Right lung (tissue), 5 donors: ENCODE measurements around the gene GPR33. TPM values are rescaled to one million over a fixed set of nuclear protein-coding genes. Genes with fewer than 3 reads are reported as not detected.
"Not testable (repeated sequence)": the region's sequence is repeated elsewhere in the genome, so short reads cannot be mapped to it uniquely, and the experiment has no call there.

Experiments
- DNase-seq, 2 donors: peaks; one replicate each; pipeline ENCODE4 v3.0.0-alpha.2; 2013
- polyA plus RNA-seq, 5 donors: library from polyadenylated mRNA; unstranded; fragments of 120-200 nt; gene quantifications; one replicate each; pipeline versions ENCODE4 v1.2.1 to v1.2.3, GENCODE V29; 2013; ENCODE audit warnings: inconsistent platforms in 1 of 5, low replicate concordance in 1 of 5; ENCODE audit not compliant: insufficient read length in 5 of 5, insufficient read depth in 1 of 5

Gene GPR33
- polyA plus RNA-seq, 5 donors = not detected

DNA sequence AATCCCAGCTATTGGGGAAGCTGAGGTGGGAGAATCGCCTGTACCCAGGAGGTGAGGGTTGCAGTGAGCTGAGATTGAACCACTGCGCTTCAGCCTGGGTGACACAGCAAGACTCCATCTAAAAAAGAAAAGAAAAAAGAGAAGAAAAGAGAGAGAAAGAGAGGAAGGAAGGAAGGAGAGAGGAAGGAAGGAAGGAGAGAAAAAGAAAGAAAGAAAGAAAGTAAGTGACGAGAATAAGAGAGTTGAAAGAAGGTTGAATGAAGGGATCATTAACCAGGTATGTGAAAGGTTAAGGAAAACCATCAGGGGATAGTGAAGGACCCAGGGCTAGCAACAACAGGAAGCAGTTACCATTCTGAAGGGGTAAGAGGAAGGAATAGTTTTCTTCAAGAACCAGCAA lies 26.3 kb downstream of the GPR33 start:
- DNase-seq = no peak

DNA sequence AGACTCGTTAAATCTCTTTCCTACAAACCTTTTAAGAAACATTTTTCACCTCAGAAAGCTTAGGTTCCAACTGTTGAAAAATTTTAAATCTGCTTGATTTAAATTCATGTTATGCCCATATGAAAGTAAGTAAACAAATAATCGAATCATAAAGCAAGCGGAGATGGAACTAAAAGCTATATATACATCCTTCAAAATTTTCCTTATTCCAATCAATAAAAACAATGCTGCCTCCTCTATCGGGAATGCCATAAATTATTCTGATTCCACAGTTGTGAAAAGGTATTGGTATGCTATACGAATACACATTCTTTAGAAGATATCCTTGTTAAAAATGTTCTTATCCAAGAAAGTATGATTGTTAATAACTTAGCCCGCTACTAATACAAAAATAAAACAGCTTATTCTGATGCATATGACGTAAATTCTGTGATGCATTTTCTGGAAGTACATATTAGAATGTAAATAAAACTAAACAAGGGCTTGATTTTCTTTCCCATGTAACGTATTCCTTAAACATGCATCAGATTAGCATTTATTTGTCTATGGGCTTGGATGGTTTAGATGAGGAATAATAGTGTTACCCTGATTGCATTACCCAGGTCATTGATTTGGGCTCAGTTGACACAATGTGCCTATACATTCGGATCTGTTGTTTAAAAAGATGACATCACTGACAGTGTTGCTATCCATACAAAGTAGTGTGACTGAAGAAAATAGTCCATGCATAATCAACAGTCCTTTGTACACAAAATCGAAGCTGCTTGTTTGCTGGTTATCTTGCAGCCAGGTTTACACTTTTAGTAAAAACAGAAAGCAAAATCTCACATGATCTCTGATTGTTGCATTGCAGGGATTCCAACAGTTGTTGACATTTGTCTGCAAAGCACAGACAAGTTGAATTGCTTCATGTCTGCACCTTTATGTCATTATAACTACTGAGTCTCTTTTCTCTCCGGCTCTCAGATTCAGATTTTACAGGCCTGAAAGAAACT lies 29.9 kb downstream of the GPR33 start:
- DNase-seq = no peak

DNA sequence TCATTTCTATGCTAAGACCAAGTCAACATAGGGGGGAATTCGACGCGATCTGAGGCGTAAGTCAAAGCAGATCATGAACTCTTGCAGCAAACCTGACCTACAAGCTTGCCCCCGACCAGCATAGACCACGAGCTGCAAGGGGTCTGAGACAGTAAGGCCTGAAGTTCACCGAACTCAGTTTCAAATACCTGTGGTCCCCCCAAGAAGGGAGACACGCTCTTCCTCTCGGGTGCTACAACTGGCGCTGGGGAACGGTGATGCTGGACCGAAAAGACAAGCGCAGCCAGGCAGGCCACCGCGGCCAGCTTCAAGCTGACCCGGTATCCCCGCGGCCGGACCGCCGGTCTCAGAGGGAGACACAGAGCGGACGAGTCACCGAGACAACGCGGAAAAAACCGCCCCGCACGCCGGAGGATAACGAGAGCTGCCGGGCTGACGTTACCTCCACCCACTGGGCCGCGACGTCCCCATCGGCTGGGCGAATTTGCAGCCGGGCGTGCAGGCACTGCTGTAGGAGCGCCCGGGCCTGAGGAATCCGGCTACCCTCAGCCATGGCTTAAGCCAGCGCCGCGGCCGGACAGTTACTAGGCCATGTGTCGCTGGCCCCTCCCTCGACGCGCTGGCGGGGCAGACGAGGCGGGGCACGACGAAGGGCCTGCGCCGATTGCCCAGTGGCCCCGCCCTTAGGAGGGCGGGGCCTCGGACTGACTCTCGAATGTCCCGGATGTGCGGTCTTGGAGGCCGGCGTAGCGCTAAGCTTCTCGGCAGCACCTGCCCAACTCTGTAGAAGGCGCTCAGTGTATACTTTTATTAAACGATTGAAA lies 30.8 kb downstream of the GPR33 start, which contains the start of gene DTD2:
TSS of gene DTD2 (minus strand) at position 666 of the 824 bp plus-strand sequence. CDS start at position 553, 113 bp downstream.
- DNase-seq = peak; percentile 95

DNA sequence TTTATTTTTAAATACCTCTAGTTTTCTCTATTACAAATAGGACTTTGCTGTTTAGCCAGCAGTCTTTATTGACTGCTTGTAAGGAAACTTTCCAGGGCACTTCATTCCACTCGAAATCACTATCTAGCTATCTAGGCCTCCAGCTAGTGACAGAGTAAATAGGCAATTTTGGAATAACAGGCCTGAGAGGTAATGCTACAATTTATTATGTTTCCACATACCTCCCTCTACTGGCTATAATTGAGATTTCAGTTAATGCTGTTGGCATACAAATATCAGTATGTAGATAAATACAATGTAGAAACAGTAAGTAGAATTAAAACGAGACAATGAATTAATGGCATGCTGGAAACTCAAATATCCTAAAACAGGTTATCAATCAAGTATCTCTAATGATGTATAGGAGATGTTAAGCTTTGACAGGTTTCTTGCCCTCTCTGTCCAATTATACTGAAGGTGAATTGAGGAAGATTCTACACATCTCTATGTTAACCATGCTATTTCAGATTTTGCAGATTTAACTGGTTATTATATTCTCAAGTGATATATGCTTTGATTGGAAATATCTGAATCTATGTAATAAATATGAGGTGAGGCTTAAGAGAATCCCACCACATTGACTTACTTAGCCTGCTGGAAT lies 37.7 kb downstream of the GPR33 start:
- DNase-seq = peak in 1 of 2 donors; percentile 29

DNA sequence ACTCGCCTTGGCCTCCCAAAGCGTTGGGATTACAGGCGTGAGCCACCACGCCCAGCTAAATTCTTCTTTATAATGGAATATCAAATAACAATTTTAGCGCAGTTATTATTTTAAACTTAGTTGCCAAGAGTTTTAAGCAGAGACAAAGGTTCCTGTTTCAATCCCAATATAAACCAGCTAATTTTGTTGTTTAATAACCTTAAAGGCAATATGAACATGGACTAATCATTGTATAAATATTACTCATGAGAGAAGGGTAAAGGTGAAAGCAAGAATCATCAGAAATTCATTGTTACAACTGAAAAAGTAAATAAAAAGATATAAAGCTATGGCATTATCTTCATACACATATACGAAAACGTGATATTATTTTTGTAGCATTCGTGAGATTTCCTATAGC lies 38.7 kb downstream of the GPR33 start:
- no peak for DNase-seq

DNA sequence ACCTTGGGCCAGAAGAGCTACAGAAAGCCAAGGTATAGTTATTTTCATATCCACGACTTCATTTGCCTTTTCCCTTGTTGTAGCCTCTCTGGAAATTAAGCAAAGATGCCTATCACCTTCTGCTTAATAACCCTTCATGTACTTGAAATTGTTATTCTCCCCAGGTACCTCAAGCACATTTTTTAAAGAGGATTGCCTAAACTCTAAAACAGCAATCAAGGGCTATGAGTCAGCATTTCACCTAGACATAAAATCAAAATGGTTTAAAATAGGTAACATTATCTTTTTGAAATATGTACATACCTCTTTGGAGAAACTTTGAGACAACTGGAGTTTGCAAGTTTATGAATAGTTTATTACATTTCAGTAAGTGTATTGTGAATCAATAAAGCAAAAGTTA lies 42.1 kb downstream of the GPR33 start:
- DNase-seq = no peak

DNA sequence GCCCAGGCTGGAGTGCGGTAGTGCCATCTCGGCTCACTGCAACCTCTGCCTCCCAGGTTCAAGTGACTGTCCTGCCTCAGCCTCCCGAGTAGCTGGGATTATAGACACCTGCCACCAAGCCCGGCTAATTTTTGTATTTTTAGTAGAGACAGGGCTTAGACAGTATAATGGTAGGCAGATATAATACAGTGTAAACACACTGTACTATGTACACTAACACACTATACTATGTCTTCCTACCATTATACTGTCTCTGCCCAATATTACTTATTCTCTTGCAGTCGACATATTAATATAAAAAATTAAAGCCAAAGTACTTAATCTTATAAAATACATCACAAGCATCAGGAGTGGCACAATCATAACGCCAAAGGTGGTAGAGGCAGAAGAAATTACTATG lies 45.6 kb downstream of the GPR33 start:
- DNase-seq = no peak

DNA sequence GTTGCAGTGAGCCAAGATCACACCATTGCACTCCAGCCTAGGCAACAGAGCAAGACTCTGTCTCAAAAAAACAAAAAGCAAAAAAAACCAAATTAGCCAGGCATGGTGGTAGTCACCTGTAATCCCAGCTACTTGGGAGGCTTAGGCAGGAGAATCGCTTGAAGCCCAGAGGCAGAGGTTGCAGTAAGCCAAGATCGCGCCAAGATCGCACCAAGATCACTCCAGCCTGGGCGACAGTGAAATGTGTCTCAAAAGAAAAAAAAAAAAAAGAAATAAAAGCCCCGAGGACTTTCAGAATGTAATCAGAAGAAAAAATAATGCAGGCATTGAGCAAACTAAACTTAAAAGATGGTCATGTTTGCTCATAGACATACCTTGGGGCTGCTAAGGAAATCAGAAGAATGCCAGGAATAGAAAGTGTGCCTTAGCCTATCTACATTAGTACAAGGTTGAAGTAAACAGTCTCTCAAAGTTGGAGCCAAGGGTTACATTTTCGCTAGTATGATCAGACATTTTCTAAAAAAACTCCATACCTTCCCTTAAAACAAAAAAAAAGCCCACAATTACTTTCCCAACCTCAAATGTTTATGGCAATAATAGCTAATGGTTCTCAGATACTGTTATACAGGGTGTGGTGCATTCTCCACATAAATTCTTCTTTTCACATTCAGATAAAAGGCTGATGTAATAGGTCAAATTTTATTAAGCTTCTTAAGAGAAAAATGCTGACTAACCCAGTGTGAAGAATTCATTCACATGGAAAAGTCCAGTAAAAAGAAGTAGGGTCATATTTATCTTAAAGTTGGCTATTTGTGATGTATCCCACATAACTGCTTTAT lies 46.3 kb downstream of the GPR33 start:
- DNase-seq = no peak

DNA sequence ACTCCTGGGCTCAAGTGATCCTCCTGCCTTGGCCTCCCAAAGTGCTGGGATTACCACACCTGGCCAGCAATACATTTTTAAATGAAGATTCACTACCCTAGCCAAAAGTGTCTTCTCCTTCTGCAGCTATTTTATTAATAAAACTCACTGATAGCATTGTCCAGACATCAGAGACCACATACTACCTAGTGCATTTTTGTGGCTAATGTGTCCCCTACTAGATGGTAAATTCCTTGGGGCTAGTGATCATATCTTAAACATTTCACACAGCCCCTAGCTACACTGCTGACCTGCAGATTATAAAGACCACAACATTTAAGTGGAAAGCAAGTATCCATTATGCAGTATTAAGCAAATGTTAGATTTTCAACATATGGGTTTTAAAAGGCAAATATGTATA lies 47.6 kb downstream of the GPR33 start:
- no peak for DNase-seq

DNA sequence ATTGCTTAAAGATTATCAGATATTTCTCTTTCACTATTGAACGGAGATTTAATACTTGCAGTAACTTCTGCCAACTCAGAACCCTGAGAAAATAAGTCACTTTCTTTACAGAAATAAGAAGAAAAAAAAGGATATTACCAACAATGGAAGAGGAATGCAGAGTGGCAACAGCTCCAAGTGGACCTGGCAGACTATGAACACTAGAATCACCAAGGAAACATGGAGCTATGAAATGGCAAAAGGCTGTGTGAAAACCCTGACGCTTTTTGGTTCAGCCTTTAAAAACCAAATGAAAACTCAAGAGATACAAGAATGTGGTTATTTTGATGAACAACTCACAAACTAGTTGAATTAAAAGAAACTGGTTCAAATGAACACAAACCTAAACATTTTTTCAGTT lies 48.3 kb downstream of the GPR33 start:
- DNase-seq = no peak

DNA sequence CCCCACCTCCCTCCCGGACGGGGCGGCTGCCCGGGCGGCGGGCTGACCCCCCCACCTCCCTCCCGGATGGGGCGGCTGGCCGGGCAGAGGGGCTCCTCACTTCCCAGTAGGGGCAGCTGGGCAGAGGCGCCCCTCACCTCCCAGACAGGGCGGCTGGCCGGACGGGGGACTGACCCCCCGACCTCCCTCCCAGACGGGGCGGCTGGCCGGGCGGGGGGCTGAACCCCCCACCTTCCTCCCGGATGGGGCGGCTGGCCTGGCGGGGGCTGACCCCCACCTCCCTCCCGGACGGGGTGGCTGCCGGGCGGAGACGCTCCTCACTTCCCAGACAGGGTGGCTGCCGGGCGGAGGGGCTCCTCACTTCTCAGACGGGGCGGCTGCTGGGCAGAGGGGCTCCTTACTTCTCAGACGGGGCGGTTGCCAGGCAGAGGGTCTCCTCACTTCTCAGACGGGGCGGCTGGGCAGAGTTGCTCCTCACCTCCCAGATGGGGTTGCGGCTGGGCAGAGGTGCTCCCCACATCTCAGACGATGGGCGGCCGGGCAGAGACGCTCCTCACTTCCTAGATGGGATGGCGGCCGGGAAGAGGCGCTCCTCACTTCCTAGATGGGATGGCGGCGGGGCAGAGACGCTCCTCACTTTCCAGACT lies 50.7 kb downstream of the GPR33 start:
- not testable (repeated sequence) for DNase-seq

DNA sequence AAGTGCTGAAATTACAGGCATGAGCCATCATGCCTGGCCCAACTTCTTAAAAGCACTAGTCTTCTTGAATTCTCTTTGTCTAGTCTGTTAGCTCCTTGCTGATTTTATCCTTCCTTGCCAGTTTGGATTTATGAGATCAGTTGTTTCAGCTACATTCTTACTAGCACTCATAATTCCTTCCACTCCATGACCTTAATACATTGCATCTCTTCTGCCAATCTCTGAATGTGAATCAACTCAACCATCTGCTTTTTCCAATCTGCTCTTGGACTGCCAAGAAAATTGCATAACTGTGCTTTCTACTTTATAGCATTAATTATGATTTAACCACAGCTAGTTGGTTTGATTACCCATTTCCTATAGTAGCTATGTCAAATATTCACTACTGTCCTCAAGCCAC lies 52.6 kb downstream of the GPR33 start:
- no peak for DNase-seq

Other genes with a start within 250 kb of the GPR33 start
- gene HEATR5A, start 67.5 kb downstream of the GPR33 start, polyA plus RNA-seq = 10 to 100 TPM; 13.4 to 26.7 (median 21.8) TPM
- 10 to 100 TPM; 18.9 to 25.4 (median 20.1) TPM for gene DTD2, start 30.5 kb downstream of the GPR33 start, polyA plus RNA-seq
- gene NUBPL, start 73.4 kb upstream of the GPR33 start, polyA plus RNA-seq = 10 to 100 TPM; 14.4 to 19.1 (median 16.4) TPM